NCI-H446 (cell line): Measurements from ENCODE around the gene SRMS.

Experiments used
- DNase-seq, 2 experiments: peaks; one replicate each; lab custom pipeline; 2025; lab: John Stamatoyannopoulos, UW

SRMS gene

GRCh38 chr20:63547725-63548480 lies at the start of gene SRMS:
TSS of gene SRMS (minus strand) at chr20:63547749. CDS start at chr20:63547463, 286 bp downstream.
- no peak for DNase-seq

- no peak for DNase-seq
Observed at GRCh38 chr20:63596423-63596822, 48.9 kb upstream of the SRMS start.

GRCh38 chr20:63595416-63596127 lies 48.0 kb upstream of the SRMS start:
- no peak for DNase-seq

DNA sequence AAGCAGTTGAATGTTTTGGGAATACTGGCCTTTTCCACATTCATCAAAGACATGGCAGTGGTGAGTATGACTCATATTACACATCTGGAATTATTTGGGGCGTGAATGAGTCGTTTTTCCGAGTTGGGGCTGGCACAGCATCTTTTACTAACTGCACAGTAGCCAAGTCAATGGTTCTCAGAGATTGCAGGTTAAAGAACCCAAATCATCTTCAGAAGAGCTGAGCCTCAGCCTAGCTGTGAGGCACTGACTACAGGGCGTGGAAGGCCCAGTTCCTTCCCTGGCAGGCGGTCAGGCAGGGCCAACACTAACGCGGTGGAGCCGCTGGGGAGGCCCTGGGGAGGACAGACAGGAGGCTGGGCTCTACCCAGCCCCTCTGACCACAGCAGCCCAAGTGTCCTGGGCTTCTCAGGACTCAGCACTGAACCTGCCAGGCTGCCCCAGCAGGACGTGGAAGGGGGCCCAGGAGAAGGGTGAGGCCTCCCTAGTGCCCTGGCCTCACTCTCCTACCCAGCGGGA lies 46.6 kb upstream of the SRMS start:
- no peak for DNase-seq

- no peak for DNase-seq
Observed at GRCh38 chr20:63592661-63593060, 45.1 kb upstream of the SRMS start.

DNA sequence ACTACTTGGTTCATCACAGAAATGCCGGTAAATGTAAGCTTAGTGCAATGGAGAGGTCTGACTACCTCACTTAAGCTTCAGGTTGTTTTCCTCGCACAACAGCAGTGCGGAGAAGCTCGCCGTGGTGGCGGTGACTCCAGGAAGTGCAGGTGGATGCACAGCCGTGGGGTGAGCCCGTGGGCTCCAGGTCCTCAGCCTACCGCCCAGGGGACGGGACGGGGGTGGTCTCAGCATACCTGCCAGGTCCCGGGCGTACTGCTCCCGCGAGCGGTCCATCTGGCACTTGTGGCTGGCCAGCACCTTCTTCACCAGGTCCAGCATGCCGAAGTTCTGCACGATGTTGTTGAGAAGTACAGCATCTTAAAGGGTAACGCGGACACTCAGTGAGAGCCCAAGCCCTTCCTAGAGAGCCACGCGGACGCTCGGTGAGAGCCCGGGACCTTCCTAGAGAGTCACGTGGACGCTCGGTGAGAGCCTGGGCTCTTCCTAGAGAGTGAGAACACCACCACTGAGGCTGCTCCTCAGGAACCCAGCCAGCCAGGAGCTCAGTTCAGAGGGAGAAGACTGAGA lies 44.3 kb upstream of the SRMS start:
- no peak for DNase-seq

DNA sequence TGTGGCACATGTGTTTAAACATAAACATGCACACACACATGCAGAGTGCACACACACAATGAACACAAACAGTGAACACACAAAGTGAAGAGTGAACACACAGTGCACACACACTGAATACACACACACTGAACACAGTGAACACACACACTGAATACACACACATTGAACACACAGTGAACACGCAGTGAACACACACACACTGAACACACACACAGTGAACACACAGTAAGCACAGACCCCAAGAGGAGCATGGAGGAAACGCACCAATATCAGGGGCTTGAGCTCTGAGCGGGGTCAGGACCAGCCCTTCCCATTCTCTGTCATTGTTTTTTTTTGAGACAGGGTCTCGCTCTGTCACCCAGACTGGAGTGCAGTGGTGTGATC lies 43.6 kb upstream of the SRMS start:
- no peak for DNase-seq

- DNase-seq, result no peak
Observed at GRCh38 chr20:63590218-63591146, 42.9 kb upstream of the SRMS start.

DNA sequence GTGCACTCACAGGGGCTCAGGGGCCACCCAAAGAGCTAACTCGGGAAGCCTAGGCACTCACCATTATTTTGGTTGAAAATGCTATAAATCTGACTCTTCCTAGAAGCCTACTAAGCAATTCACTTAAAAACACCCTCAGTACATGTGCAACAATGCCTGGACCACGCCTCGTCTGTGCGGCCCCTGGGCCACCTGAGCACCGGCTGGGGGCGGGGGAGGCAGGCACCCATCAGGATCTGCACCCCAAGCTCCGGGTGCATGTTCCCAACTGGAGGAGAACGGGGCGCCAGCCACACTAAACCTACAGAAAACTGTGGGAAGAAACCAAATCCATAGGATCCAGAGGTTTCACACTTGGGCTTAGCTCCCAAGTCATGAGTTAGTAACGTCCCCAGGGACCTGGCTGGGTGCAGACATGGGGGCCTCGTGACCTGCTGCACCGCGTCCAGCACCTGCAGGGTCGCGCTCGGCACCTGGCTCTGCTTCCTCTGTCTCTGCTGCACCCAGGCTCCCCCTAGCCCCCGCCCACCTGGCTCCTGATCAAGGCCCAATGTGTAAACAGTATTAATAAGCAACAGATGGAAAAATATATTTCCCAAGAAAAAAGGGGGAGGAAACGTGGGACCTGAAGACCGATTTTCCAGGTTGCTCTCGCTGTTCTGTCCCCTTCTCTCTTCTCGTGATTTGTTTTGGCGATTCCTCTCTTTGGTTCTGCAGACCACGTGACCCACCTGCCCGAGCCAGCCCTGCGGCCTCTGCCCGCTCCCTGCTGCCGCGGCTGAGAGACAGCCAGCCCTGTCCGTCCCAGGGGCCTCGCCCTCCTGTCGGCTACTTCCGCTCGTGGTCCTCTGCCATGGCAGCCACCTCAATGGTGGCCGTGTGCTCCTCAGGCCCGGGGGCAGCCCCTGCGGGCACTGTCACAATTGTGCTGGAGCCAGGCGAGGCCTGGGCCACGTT lies 42.0 kb upstream of the SRMS start:
- no peak for DNase-seq

- no peak for DNase-seq
Observed at GRCh38 chr20:63588641-63589041, 41.1 kb upstream of the SRMS start.

DNA sequence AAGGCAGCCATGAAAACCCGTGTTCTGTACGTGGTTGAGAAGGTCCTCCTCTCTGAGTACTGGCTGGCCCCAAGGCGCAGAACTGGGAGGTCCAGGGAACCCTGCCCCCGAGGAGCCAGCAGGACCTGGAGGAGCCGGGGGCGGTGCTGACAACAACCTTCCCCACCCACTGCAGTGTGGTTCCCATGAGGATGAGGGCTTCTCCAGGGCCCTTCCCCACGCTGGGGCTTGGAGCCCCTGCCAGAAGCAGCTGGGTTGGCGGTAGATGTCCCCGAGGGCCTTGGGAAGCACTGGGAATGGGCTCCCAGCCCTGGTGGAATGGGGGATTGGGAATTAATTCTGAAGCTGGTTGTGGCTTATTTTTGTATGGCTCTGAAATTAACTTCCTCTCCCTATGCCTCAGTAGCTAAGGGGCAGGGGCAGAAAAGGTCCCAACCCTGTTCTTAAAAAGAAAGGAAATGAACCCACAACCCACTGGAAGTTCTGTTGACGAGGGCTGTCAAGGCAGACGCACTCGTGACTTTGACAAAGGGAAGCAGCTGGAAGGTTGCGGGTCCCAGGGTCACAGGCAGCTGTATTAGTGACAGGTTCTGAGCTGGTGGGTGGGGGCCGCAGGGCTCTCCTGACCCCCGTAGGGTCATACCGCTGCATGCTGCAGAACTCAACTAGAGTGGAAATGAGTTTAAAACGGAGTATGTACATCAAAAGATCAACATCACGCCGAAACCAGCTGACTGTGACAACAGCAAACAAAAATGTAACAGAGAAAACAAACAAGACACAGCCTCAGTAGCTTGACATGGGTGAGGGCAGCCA lies 40.4 kb upstream of the SRMS start:
- no peak for DNase-seq

- no peak for DNase-seq
Observed at GRCh38 chr20:63587256-63587655, 39.7 kb upstream of the SRMS start.

DNA sequence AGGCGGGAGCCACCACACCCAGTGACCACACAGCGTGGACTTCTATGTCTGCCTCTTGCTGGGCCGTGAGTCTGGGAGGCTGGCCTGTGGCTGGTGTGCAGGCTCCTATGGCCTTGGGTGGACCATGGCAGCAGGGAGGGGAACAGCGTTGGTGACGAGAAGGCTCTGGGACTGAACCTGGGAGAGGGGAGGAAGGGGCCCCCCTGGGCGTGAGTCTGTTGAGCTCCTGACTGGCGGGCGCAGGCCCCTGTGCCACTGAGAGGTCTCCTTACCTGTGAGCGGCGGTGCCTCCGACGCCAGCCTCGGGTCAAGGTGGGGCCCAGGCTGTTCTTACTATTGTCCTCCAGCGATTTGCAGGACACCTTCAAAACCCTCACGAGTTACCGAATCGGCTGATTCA lies 39.2 kb upstream of the SRMS start:
- no peak for DNase-seq

GRCh38 chr20:63585616-63586565 lies 38.3 kb upstream of the SRMS start:
- DNase-seq, result no peak

- DNase-seq, result no peak
Observed at GRCh38 chr20:63582382-63583063, 35.0 kb upstream of the SRMS start.

DNA sequence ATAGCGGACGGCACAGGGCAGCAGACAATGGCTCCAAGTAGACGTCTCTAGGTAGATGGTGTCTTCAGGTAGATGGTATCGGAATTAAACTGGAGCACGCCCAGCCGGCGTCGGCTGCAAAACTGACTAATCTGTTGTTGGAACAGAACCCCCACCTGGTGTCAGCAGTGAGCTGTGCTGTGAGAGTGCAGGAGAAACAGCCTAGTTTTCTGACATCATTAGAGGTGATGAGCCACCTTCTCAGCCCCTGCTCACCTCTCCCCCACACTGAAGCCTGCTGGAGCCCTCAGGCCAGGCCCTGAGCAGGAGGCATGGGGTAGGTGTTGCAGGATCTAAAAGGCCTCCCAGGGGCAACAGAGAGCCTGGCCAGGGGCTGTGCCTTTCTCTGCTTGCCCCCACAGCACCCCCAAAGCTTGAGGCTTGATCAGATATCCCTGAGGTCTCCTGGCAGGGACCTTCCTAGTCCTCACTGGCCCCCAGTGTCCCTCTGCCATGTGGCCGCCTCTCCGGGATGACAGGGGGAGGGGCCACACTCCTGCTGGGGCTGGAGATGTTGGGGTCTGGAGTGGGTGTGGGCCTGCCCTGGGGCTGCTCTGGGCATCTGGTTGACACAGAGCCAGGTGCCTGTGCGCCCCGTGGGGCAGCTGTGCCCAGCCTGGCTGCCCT lies 33.4 kb upstream of the SRMS start:
- DNase-seq, result peak in 1 of 2 experiments; percentile 56

- DNase-seq, result no peak
Observed at GRCh38 chr20:63579017-63579694, 31.6 kb upstream of the SRMS start.
